Spleen (tissue), 13 donors: ENCODE results near the gene SARM1. TPM values are rescaled to one million over a fixed set of nuclear protein-coding genes. Genes with fewer than 3 reads are reported as not detected.
A peak's percentile ranks its signal among the peaks of the same experiment; 100 is the strongest.

Experiments used
- DNase-seq: peaks from one replicate; pipeline ENCODE4 v3.0.0-alpha.2; 2020
- H3K27ac ChIP-seq, 8 donors: fragments of 200-600 bp; sonication (generic) in 7 of 8; 1 replicate in 4 of 8; 2 replicates in 4 of 8; pipeline versions ENCODE4 v1.5.0 to v1.8.0; 2016 to 2021; ENCODE audit warnings: inconsistent platforms in 4 of 8, mild to moderate bottlenecking in 4 of 8, moderate library complexity in 1 of 8
- H3K27me3 ChIP-seq, 7 donors: fragments of 200-600 bp; sonication (generic) in 6 of 7; replicated peaks in 1 of 7; 1 replicate in 4 of 7; 2 replicates in 3 of 7; pipeline versions ENCODE4 v1.5.0 to v1.8.0; 2016 to 2021; ENCODE audit warnings: inconsistent platforms in 3 of 7, mild to moderate bottlenecking in 1 of 7
- H3K36me3 ChIP-seq, 6 donors: fragments of 200-600 bp; sonication (generic) in 5 of 6; 1 replicate in 4 of 6; 2 replicates in 2 of 6; pipeline versions ENCODE4 v1.5.0 to v1.8.0; 2016 to 2021; ENCODE audit warnings: inconsistent platforms in 2 of 6
- H3K4me1 ChIP-seq, 6 donors: fragments of 200-600 bp; sonication (generic) in 5 of 6; 1 replicate in 3 of 6; 2 replicates in 3 of 6; pipeline versions ENCODE4 v1.5.0 to v1.8.0; 2016 to 2021; ENCODE audit warnings: inconsistent platforms in 3 of 6
- H3K4me3 ChIP-seq, 8 donors: fragments of 200-600 bp; sonication (generic) in 7 of 8; 1 replicate in 4 of 8; 2 replicates in 4 of 8; pipeline versions ENCODE4 v1.5.0 to v1.8.0; 2016 to 2021; ENCODE audit warnings: inconsistent platforms in 4 of 8, mild to moderate bottlenecking in 4 of 8, moderate library complexity in 2 of 8
- H3K9me3 ChIP-seq, 8 donors: fragments of 200-600 bp; sonication (generic) in 7 of 8; 1 replicate in 4 of 8; 2 replicates in 4 of 8; pipeline versions ENCODE4 v1.5.0 to v1.8.0; 2016 to 2021; ENCODE audit warnings: inconsistent platforms in 4 of 8
- CTCF ChIP-seq, 11 experiments: fragments of 200-600 bp in 7 of 11; fragments of 450-650 bp in 4 of 11; sonication (generic) in 4 of 11; IDR thresholded peaks in 8 of 11; conservative IDR thresholded peaks in 3 of 11; 1 replicate in 7 of 11; 2 replicates in 4 of 11; pipeline versions ENCODE4 v1.4.0 to v1.8.0; 2016 to 2021; ENCODE audit warnings: antibody characterized with exemption in 11 of 11, inconsistent platforms in 4 of 11, mild to moderate bottlenecking in 1 of 11
- POLR2A ChIP-seq, 3 donors: fragments of 450-650 bp; IDR thresholded peaks; one replicate each; pipeline ENCODE4 v1.5.1; 2017; ENCODE audit warnings: antibody characterized with exemption in 3 of 3, mild to moderate bottlenecking in 1 of 3
- POLR2AphosphoS5 ChIP-seq, 3 donors: sonication (generic); formaldehyde crosslinking; IDR thresholded peaks; one replicate each; pipeline ENCODE4 v1.5.1; 2017; ENCODE audit warnings: antibody characterized with exemption in 3 of 3
- WGBS, 5 donors: extraction: QIAGEN DNeasy Blood & Tissue Kit in 3 of 5; methylation state at CpG; one replicate each; pipeline versions ENCODE4 v1.1.5 to v1.1.7; 2013 to 2018; 5-methylcytosine and 5-hydroxymethylcytosine counted together
- intact Hi-C: fragments of 100-400 bp; cut with DNase I; formaldehyde crosslinking; loops from one replicate; pipeline ENCODE4 v1.15.0; 2023; ENCODE audit warnings: low total_unique reads
- long read RNA-seq, 2 donors: transcript quantifications; one replicate each; lab custom pipeline, GENCODE V29; 2026
- polyA plus RNA-seq, 3 donors: library from polyadenylated mRNA; stranded (reverse); fragments of 200-250 nt; gene quantifications; one replicate each; pipeline ENCODE4 v1.2.1, GENCODE V29; 2013
- total RNA-seq, 7 donors: library from RNA; depleted of rRNA in 3 of 7; stranded (reverse); fragments of >200 nt in 3 of 7; fragmentation: NEBNext Ultra II Directional in 4 of 7; extraction: Animal tissue kit (Norgen Biotek cat#: 25700) in 4 of 7; gene quantifications; one replicate each; pipeline versions ENCODE4 v1.1.0 to v1.2.1, GENCODE V29; 2016 to 2021
- donor health status: healthy with polysubstance abuse.
- donor health status: DM: no; HTN: no; CAD: no; lungs with moderate emphysema.
- donor health status: DM: no; HTN: no; CAD: no.
- donor health status: Bipolar disorder and iron deficiency.
- donor health status: healthy.
- donor health status: DM: no; HTN: no; CAD: no.
- donor health status: DM: yes; HTN: yes; CAD: no.

SARM1 gene
- 10 to 100 TPM; 25.9 to 48.7 (median 39.9) TPM for total RNA-seq
- 10 to 100 TPM in 1 of 3 donors, 1 to 10 TPM in 2; 4.7 to 17.1 (median 6.3) TPM for polyA plus RNA-seq
- long read RNA-seq, donor 1, full-length matches to known transcripts = 4 of 4 reads
- long read RNA-seq, donor 1, partial matches to known transcripts = 0 of 4 reads
- long read RNA-seq, donor 1, other reads (novel, unspliced or antisense) = 0 of 4 reads
- long read RNA-seq, donor 2, full-length matches to known transcripts = 2 of 2 reads
- long read RNA-seq, donor 2, partial matches to known transcripts = 0 of 2 reads
- long read RNA-seq, donor 2, other reads (novel, unspliced or antisense) = 0 of 2 reads

- TF ChIP-seq POLR2A (IDR thresholded peaks at IDR 0.05) (no peak), POLR2AphosphoS5 (IDR thresholded peaks at IDR 0.05) (peak; percentile 59 to 67 (median 59))
- Histone ChIP-seq H3K4me3 (peak within 1 kb of the TSS; percentile 50 to 88 (median 68)), H3K27ac (peak within 1 kb of the TSS; percentile 8 to 86 (median 72)), H3K9me3 (no peaks in the 10 kb centered on the region), H3K36me3 (no peaks in the 10 kb centered on the region), H3K27me3 (peaks cover 0 to 18% (median 0%) of the 10 kb centered on the region in 7 donors), H3K4me1 (peaks cover 10 to 44% (median 29%) of the 10 kb centered on the region in 6 donors)
- intact Hi-C loops = no loop called here
- WGBS, 5 donors = 0 to 1% (median 0%) methylated on average over 53 to 80 of the region's 80 CpGs
- DNase-seq = peak; percentile 96
Measured at GRCh38 chr17:28371245-28372202, at the start of gene SARM1. TSS of gene SARM1 (plus strand) at chr17:28371694. CDS start at chr17:28372033, 339 bp downstream.

DNA sequence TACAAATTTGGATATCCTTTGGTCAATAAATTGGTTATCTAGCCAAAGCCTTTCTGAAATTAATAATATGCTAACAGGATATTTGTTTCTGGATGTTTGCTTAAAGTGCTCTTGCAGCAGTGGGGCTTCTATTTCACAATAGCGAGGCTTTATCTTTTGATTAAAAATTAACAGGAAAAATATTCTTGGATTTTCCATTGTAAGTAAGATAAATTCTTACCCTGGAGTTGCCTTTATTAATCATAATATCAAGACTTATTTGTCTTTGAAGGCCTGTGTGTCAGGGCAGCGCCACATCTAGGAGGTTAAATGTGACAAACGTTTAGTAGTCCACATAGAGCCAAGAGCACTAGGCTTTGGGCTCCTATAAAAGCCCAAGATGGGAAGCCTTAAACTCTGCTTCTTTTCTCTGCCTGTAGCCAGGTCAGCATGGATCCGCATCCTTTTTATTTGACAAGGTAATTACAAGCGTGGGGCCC lies 47.2 kb upstream of the SARM1 start:
- peaks cover 5 to 31% (median 13%) of the 10 kb centered on the region in 6 donors for H3K4me1 ChIP-seq
- WGBS, 5 donors = 79 to 91% (median 85%) methylated on average over 5 of the region's 5 CpGs
- intact Hi-C loops = no loop called here

GRCh38 chr17:28324781-28325180 lies 46.7 kb upstream of the SARM1 start:
- intact Hi-C loops = no loop called here
- H3K4me1 ChIP-seq = peaks cover under 1 to 26% (median 8%) of the 10 kb centered on the region in 6 donors
- WGBS, 5 donors = 55 to 77% (median 58%) methylated on average over 3 of the region's 3 CpGs
- peaks cover 0 to 40% (median 27%) of the 10 kb centered on the region in 6 donors for H3K36me3 ChIP-seq
- DNase-seq = no peak
- H3K4me3 ChIP-seq = no peak overlapping the region
- TF ChIP-seq POLR2A (IDR thresholded peaks at IDR 0.05) (no peak), POLR2AphosphoS5 (IDR thresholded peaks at IDR 0.05) (no peak), CTCF (IDR thresholded peaks at IDR 0.05 in 8 of 11, conservative IDR thresholded peaks at IDR 0.05 in 3 of 11) (no peak)
- no peaks in the 10 kb centered on the region for H3K9me3 ChIP-seq
- H3K27me3 ChIP-seq = no peaks in the 10 kb centered on the region
- H3K27ac ChIP-seq = no peak overlapping the region

More for the DNA sequence above, 47.2 kb upstream of the SARM1 start:
- no peaks in the 10 kb centered on the region for H3K27me3 ChIP-seq
- H3K36me3 ChIP-seq = peaks cover 0 to 35% (median 23%) of the 10 kb centered on the region in 6 donors
- TF ChIP-seq CTCF (IDR thresholded peaks at IDR 0.05 in 8 of 11, conservative IDR thresholded peaks at IDR 0.05 in 3 of 11) (no peak), POLR2AphosphoS5 (IDR thresholded peaks at IDR 0.05) (no peak), POLR2A (IDR thresholded peaks at IDR 0.05) (no peak)
- no peaks in the 10 kb centered on the region for H3K9me3 ChIP-seq
- no peak for DNase-seq
- no peak overlapping the region for H3K4me3 ChIP-seq
- no peak overlapping the region for H3K27ac ChIP-seq

DNA sequence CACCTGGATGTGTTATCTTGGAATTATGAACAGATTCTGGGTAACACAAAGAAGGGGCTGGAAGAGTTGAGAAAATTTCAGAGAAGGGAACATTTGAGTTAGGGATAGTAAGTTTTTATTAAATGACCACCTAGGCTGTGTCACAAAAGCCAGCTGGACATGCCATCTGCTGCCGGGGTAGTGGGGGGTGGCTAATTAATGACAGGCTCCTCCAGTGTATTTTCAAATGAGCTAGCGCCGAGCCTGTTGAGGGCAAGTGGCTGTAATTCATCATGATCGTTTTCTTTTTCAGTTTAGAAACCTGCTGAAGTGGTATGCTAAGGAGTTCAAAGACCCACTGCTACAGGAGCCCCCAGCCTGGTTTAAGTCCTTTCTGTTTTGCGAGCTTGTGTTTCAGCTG lies 46.3 kb upstream of the SARM1 start:
- TF ChIP-seq CTCF (IDR thresholded peaks at IDR 0.05 in 8 of 11, conservative IDR thresholded peaks at IDR 0.05 in 3 of 11) (no peak), POLR2AphosphoS5 (IDR thresholded peaks at IDR 0.05) (no peak), POLR2A (IDR thresholded peaks at IDR 0.05) (no peak)
- WGBS, 5 donors = 76 to 89% (median 83%) methylated on average over 5 of the region's 5 CpGs
- H3K27ac ChIP-seq = no peak overlapping the region
- H3K36me3 ChIP-seq = peaks cover 0 to 44% (median 30%) of the 10 kb centered on the region in 6 donors
- no peak overlapping the region for H3K4me3 ChIP-seq
- no peaks in the 10 kb centered on the region for H3K9me3 ChIP-seq
- DNase-seq = no peak
- H3K4me1 ChIP-seq = peaks cover 0 to 22% (median 4%) of the 10 kb centered on the region in 6 donors
- intact Hi-C loops = no loop called here
- H3K27me3 ChIP-seq = no peaks in the 10 kb centered on the region
